Activated CD8-positive, alpha-beta memory T cell treated with anti-CD3 and anti-CD28 coated beads for 4 hours (primary cell): ENCODE results near the gene LGALS16.
"Not testable (repeated sequence)": the region's sequence is repeated elsewhere in the genome, so short reads cannot be mapped to it uniquely, and the experiment has no call there.

Experiments
- DNase-seq, 2 donors: peaks; one replicate each; pipeline ENCODE4 v3.0.0-alpha.2; 2020; ENCODE audit warnings: low read depth in 2 of 2

LGALS16 gene, protein sequence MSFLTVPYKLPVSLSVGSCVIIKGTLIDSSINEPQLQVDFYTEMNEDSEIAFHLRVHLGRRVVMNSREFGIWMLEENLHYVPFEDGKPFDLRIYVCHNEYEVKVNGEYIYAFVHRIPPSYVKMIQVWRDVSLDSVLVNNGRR

DNA sequence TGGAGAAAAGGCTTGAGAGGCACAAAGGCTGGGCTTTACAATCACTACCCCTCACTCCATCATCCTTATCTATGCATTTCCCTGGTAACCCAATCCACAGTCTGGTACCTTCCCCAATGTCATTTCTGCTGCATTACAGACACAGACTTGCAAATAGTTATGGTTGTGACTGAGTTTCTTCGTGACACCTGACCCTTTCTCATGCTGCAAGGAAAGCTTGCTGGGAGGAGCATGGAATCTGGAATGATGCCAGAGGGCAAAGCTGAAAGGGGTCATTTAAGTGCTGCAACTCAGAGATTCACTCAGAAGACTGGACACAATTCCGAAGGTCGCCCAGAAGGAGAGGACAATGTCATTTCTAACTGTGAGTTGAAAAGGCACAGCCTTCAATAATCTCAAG is at the start of gene LGALS16:
Gene LGALS16 (plus strand): TSS at position 301 of the 400 bp plus-strand sequence. CDS start 49 bp downstream, at position 350.
- DNase-seq = no peak

DNA sequence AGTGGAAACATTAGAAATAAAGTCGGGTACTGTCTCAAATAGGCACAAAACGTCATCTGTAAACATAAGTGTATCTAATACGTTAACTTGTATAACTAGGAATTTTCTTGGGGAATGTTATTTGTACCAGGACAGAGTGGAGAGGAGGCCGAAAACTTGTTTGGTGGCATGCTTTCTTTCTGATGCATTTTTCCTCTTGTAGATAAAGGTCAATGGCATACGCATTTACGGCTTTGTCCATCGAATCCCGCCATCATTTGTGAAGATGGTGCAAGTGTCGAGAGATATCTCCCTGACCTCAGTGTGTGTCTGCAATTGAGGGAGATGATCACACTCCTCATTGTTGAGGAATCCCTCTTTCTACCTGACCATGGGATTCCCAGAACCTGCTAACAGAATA is 48.7 kb upstream of the LGALS16 start:
- no peak for DNase-seq

DNA sequence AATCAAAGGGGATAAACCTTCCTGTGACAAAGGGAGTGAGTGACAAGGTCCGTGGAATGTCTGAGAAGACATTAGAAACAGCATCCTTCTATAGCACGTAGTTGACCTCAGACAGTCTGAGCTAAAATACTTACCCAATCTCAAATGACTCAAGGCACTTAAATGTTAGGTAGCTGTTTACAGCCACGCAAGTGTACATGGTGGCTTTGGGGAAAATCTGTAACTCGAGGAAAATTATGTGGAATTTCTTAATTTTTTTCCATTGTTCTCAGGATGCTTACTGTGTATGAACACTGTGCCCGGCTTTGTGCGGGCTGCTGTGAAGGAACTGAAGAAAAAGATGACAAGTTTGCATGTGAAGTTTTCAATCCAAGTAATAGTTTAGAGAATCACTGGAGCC is 48.2 kb upstream of the LGALS16 start:
- no peak for DNase-seq

DNA sequence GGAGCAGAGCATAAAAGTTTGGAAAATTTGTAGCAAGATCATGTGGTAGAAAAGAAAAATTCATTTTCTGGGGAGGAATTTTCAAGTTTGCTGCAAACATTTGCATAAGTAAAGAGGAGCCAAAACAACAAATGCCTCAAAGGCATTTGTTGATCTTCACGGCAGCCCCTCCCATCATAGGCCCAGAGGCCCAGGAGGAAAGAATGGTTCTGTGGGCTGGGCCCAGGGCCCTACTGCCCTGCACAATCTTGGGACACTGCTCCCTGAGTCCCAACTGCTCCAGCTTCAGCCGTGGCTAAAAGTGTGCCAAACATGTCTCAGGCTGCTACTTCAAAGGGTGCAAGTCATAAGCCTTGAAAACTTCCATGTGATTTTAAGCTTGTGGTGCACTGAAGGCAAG is 42.1 kb upstream of the LGALS16 start:
- no peak for DNase-seq

DNA sequence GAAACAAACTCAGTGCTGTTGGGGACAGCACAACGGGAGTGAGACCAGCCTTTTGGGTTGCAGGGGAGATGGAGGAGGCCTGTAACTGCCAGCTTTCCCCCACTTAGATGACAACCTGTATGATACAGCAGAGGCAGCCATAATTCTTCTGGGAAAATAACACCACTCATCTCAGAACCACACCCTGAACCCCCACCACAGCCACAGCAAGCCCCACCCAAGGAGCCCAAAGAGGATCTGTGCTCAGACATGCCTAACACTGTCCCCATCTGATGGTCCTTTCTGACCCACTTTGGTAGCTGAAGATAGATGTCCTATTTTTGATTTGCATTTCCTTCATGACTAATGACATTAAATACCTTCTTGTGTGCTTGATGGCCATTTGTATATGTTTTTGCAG is 38.0 kb upstream of the LGALS16 start:
- DNase-seq = no peak

DNA sequence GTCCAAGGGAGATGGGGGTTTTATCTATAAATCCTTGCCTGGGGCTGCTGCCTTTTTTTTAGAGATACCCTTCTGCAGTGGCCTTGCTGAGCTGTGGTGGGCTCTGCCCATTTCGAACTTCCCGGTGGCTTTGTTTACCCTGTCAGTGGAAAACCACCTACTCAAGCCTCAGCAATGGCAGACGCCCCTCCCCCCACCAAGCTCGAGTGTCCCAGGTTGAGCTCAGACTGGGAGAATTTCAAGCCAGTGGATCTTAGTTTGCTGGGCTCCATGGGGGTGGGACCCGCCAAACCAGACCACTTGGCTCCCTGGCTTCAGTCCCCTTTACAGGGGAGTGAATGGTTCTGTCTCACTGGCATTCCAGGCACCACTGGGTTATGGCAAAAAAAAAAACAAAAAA is 31.8 kb upstream of the LGALS16 start:
- DNase-seq = no peak

DNA sequence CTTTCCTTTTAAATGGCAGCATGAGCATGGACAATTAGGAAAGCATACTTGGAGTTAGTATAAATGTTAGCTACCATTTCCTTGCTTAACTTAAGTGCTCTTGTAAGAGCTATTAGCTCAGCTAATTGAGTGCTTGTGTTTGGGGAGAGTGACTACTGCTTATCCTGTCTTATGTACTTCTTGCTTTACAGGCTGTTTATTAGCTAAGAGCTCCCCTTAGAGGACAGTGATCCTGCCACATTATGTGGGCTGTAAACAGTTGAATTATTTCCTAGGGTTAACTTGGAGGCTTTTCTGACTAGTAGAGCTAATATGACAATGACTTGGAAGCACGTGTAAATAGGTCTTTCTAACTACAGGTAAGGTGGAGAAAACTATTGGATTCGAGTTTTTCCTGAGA is 28.1 kb upstream of the LGALS16 start:
- DNase-seq = not testable (repeated sequence)

DNA sequence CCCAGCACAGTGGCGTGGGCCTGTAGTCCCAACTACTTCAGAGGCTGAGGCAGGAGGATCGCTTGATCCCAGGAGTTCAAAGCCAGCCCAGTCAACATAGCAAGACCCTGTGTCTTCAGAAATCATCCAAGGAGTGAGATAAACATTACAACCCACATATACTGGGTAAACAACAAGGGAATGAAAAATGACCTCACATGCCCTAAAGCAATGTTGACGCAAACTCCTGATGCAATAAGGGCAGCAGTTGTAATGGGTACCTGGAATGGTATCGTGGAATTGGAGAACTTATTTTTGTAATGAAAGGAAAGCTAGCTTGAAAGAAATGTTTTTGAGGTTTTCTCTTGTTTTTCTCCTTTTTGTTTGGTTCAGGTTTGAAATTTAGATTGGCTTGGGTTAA is 24.5 kb upstream of the LGALS16 start:
- no peak for DNase-seq

DNA sequence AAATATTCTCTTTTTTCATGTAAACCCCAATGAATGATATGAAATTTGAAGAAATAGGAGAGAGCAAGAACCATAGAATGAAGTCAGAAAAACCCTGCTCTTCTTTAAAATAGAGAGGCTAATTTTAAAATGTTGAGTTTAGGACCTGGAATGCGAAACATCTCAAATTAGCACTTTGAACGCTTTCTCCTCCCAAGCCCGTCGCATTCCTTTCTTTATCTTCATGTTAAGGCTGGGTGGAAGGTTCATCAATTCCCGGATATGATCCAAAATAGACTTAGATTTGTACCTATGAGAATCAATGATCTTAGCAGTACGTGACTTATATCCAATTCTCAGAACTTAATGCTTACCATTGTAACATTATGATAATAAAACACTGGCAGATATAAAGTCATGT is 24.1 kb upstream of the LGALS16 start:
- DNase-seq = no peak

DNA sequence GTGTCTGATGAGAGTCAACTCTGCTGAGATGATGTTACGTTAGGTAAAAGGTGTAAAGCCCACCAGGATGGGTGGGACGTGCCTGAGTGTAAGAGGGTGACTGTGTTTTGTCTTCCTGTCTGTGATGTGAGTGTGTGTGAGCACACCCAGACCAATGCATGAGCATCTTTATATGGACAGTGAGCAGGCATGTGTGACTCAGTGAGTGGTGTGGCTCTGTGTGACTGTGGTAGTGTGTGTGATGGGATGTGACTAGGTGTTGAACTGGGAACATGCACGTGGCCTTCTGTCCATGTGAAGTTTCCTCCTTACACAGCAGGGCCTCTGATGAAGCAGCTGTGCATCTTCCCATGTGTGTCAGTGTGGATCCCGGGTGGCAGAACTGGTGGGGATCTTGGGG is 17.8 kb upstream of the LGALS16 start:
- no peak for DNase-seq

DNA sequence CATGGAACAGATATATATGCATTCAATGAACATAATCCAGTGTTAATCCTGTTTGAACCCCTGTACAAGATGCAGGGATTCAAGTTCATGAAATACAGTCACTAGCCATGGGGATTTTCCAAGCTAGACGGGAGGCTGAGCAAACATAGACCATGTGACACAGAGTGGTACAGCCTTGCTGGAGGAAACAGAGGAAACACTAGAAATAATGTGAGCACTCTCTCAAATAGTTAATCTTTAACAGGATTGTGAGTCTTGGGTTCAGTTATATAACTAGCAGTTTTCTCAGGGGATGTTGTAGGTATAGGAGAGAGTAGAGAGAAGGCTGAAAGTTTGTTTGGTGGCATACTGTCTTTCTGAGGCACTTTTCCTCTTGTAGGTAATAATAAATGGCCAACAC is 13.9 kb upstream of the LGALS16 start:
- DNase-seq = no peak

DNA sequence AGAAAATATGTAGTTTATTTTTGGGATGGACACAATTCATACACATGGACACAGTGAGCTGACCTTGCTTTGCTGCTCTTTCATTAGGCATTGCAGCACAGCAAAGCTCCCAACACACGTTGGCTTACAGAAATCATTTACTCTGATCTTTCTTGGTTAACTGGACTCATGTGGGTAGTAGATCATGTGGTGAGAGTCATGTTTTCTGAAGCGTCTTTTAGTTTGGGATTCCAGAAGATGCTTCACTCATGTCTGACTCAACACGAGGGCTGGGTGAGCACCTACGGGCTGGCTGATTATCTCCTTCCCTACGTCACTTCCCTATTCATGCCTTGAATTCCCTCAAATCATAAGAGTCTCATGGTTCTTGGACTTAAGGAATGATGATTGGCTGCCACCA is 12.1 kb upstream of the LGALS16 start:
- no peak for DNase-seq

DNA sequence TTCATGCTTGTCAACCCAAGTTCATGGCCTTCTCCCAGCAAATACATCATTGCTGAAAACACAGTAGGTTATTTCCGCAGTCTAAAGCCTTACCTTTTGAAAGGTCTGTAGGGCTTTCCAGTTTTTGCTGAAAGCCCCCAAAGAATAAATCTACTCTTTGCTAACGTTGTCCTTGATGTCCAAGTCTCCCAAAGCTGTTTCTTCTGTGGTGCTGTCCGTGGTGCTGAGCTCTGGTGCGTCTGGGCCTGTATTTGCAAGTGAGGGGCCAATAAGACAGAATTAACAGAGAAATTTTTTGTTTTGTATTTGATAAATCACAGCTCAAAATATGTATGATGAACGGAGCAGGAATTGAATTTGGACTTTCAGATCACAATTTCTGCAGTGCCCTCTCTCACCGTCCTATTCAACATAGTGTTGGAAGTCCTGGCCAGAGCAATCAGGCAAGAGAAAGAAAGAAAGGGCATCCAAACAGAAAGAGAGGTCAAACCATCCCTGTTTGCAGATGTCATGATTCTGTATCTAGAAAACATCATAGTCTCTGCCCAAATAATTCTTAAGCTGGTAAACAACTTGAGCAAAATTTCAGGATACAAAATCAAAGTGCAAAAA is 9.8 kb upstream of the LGALS16 start:
- DNase-seq = no peak

DNA sequence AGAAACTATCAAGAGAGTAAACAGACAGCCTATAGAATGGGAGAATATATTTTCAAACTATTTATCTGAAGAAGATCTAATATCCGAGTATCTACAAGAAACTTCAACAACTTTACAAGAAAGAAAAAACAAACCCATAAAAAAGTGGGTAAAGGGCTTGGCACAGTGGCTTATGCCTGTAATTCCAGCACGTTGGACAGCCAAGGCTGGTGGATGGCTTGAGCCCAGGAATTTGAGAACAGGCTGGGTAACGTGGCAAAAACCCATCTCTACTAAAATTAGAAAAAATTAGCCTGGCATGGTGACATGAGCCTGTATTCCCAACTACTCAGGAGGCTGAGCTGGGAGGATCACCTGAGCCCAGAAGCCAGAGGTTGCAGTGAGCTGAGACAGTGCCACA is 7.8 kb upstream of the LGALS16 start:
- no peak for DNase-seq

DNA sequence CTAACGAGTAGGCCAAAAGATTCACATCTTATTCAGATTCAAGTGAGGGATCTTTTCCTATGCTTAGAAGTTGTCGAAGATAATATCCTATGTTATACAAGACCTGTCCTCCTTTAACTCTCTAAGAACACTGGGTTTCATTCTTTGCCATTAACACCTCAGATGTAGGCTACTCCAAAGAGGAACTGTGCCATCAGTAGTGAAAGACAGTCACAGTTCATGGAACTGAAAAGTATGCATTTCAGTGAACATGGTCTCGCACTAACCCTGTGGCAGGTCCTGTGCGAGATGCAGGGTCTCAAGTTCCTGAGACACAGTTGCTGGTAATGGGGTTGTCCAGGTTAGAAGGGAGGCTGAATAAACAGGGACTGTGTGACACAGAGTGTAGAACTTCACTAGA is 4.1 kb downstream of the LGALS16 start:
- no peak for DNase-seq

DNA sequence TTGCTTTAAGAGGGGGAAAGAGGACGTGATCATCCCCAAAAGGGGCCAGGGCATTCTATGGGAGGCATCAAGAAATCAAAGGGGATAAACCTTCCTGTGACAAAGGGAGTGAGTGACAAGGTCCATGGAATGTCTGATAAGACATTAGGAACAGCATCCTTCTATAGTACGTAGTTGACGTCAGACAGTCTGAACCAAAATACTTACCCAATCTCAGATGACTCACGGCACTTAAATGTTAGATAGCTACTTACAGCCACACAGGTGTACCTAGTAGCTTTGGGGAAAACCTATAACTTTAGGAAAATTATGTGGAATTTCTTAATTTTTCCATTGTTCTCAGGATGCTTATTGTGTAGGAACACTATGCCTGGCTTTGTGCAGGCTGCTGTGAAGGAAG is 4.9 kb downstream of the LGALS16 start:
- DNase-seq = no peak

DNA sequence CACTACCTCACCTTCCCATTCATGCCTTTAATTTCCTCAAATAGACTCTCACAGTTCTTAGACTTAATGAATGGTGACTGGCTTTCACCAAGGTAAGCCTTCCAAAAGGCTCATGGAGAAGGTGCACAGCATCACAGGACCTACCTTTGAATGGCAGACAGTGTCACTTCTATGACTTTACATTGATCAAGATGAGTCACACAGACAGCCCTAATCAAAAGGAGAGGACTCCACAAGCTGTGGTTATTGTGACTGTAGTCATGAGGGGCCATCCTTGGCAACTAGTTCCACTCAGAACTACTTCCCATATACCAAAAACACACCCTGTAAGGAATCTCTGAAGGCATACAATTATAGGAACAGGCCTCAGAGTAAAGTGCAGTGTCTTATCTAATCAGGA is 5.9 kb downstream of the LGALS16 start:
- no peak for DNase-seq

DNA sequence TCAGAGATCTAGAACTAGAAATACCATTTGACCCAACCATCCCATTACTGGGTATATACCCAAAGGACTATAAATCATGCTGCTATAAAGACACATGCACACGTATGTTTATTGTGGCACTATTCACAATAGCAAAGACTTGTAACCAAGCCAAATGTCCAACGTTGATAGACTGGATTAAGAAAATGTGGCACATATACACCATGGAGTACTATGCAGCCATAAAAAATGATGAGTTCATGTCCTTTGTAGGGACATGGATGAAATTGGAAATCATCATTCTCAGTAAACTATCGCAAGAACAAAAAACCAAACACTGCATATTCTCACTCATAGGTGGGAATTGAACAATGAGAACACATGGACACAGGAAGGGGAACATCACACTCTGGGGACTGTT is 14.1 kb downstream of the LGALS16 start:
- DNase-seq = not testable (repeated sequence)

DNA sequence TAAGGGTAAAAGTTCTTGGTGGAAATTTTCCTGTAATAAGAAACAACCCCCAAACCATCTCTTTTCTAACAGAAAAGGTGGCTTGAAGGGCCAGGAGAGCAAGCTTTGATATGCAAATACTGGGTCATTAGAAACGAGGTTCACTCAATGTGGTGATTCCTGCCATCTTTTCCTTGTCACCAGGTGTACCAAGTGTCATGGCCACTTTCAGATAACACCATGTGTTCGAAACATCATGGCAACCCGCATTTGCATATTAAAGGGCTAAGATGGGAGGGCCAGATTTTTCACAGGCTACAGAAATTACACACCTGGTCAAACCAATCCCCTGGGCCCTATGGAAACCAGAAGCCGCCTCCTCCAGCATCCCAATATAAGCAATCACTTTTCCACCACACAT is 15.3 kb downstream of the LGALS16 start:
- DNase-seq = no peak

DNA sequence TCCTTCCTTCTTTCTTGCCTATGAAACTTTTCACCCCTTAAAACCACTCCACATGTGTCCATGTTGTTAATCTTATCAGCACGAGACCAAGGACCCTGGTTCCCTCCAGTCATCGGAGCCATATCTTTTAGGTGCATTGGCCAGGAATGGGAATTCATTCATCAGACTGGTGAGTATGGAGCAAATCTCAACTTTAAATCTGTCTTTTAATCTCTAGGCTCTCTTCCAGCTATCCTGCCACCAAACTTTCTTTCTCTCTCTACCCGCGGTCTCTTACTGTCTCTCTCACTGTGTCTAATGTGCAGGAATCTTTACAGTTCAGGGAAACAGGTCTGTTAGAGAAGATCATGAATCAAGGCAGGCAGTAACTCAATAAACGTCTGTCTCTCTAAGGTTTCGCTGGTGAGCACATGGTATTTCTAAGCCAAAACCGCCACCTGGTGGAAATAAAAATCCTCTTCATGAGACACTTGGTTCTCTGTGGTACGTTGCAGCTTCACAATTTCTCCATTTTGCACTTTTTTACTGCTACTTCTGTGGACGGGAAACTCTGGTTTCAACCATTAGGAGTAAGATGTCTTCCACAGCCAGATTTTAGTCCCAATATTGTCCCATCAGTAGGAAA is 16.1 kb downstream of the LGALS16 start:
- DNase-seq = peak in 1 of 2 donors; percentile 6

DNA sequence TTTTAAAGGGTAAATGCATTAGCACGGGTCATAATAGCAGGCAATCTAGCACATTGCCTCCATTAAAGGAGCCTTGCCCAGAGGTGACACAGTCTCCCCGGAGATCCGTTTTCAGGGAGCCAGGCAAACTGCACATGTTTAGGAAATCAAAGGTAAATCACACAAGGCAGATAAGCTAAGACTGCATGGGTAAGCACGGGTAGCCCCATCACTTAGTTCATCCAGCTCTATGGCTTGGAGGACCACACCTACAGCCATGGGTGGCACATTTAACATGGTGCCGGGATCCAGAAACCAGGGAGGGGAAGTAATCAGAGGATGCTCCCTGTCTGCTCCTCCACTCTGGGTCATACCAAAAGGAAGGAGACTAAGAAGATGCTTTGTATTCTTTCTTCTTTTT is 16.8 kb downstream of the LGALS16 start:
- no peak for DNase-seq

DNA sequence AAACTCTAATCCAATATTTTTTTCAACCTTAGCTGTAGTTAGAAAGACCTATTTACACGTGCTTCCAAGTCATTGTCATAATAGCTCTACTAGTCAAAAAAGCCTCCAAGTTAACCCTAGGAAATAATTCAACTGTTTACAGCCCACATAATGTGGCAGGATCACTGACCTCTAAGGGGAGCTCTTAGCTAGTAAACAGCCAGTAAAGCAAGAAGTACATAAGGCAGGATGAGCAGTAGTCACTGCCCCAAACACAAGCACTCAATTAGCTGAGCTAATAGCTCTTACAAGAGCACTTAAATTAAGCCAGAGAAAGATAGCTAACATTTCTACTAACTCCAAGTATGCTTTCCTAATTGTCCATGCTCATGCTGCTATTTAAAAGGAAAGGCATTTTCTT is 18.1 kb downstream of the LGALS16 start:
- not testable (repeated sequence) for DNase-seq

DNA sequence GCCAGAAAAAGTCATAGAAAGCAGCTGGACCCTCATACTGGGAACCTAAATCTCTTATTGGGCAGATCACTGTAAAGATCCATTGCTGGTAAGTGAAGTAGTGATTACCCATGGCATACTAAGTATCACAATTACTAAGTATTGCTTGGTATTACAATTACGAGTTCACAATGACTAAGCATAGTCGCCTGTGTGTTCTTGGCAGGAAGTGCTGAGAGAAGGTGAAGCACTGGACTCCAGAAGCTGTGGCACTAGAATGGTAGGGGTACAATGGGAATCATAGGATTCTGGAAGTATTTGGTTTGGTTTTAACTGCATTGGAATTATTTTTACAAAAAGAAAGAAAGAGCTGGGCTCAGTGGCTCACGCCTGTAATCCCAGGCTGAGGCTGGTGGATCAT is 20.3 kb downstream of the LGALS16 start:
- DNase-seq = no peak
